SH-SY5Y (cell line): ENCODE data around the gene APOBEC3G.

ENCODE experiments used
- GATA2 ChIP-seq: IDR thresholded peaks from 2 replicates; pipeline ENCODE4 v1.6.1; 2011; ENCODE audit warnings: mild to moderate bottlenecking, low read depth, low read length
- GATA3 ChIP-seq: IDR thresholded peaks from 2 replicates; pipeline ENCODE4 v1.6.1; 2011; ENCODE audit warnings: low read depth, mild to moderate bottlenecking, low read length, moderate library complexity

- TF ChIP-seq GATA2: no peak
- TF ChIP-seq GATA3: no peak
Observed at GRCh38 chr22:39078329-39078728, 1.3 kb downstream of the APOBEC3G start.
